Stimulated activated CD4-positive, alpha-beta T cell treated with anti-CD3 and anti-CD28 coated beads, Interleukin-1b, Interleukin-23, amount 100 ng/mL, for 1 hour (primary cell): ENCODE results near the gene RRP1.
"Not testable (repeated sequence)": the region's sequence is repeated elsewhere in the genome, so short reads cannot be mapped to it uniquely, and the experiment has no call there.

ENCODE experiments used
- DNase-seq, 2 donors: peaks; one replicate each; pipeline ENCODE4 v3.0.0-alpha.2; 2020; ENCODE audit warnings: low read depth in 2 of 2

RRP1 gene

GRCh38 chr21:43836616-43837015 is 47.2 kb downstream of the RRP1 start:
- DNase-seq, result no peak

- no peak for DNase-seq
Observed at GRCh38 chr21:43840259-43840658, 50.9 kb downstream of the RRP1 start.

- no peak for DNase-seq
Observed at GRCh38 chr21:43842742-43843141, 53.4 kb downstream of the RRP1 start.

- DNase-seq, result not testable (repeated sequence)
Observed at GRCh38 chr21:43844906-43845305, 55.5 kb downstream of the RRP1 start.

- no peak for DNase-seq
Observed at GRCh38 chr21:43845386-43845785, 56.0 kb downstream of the RRP1 start.

- DNase-seq, result no peak
Observed at GRCh38 chr21:43846430-43846829, 57.1 kb downstream of the RRP1 start.

GRCh38 chr21:43847301-43847700 is 57.9 kb downstream of the RRP1 start:
- DNase-seq, result no peak

GRCh38 chr21:43848771-43849170 is 59.4 kb downstream of the RRP1 start:
- no peak for DNase-seq

GRCh38 chr21:43849532-43850299 is 60.3 kb downstream of the RRP1 start:
- no peak for DNase-seq

GRCh38 chr21:43850728-43851295 is 61.4 kb downstream of the RRP1 start:
- DNase-seq, result no peak

- no peak for DNase-seq
Observed at GRCh38 chr21:43851593-43851992, 62.2 kb downstream of the RRP1 start.

- DNase-seq, result no peak
Observed at GRCh38 chr21:43853851-43854772, 64.7 kb downstream of the RRP1 start.
